A673 (cell line): ENCODE data around the gene ADAMTSL1.

Experiments
- EZH2 ChIP-seq: fragments of 200-600 bp; sonication (generic); IDR thresholded peaks from 2 replicates; pipeline ENCODE4 v1.6.1; 2017; ENCODE audit warnings: borderline replicate concordance, low read depth, mild to moderate bottlenecking, mixed read lengths, antibody characterized with exemption, low read length; ENCODE audit not compliant: poor library complexity, severe bottlenecking
- TF ChIP-seq, protein P1 (sequence below): fragments of 300-800, 200-600 bp; sonication (generic); conservative IDR thresholded peaks from 2 replicates; pipeline ENCODE4 v1.5.1; 2017; ENCODE audit warnings: low read depth, mild to moderate bottlenecking, antibody characterized with exemption, low read length, moderate library complexity, mixed read lengths

DNA sequence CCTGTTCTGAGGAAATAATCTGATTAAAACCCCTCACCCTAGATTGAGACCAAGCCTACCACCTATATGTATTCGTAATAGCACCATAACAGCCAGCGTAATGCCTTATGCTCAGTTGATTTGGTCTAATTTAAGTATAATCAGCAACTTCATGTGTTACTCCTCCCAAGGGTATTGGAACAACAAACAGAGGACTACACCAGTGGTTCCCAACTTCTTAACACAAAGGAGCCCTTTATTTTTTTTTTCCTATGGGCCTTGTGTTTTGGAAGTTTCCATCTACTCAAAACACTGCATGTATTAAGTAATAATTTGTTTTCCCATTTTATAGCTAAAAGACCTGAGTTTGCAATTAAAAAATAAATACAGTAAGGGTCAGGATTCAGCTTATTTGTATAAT is 140.7 kb downstream of the ADAMTSL1 start:
- no peak for TF ChIP-seq EZH2
- TF ChIP-seq, protein P1, sequence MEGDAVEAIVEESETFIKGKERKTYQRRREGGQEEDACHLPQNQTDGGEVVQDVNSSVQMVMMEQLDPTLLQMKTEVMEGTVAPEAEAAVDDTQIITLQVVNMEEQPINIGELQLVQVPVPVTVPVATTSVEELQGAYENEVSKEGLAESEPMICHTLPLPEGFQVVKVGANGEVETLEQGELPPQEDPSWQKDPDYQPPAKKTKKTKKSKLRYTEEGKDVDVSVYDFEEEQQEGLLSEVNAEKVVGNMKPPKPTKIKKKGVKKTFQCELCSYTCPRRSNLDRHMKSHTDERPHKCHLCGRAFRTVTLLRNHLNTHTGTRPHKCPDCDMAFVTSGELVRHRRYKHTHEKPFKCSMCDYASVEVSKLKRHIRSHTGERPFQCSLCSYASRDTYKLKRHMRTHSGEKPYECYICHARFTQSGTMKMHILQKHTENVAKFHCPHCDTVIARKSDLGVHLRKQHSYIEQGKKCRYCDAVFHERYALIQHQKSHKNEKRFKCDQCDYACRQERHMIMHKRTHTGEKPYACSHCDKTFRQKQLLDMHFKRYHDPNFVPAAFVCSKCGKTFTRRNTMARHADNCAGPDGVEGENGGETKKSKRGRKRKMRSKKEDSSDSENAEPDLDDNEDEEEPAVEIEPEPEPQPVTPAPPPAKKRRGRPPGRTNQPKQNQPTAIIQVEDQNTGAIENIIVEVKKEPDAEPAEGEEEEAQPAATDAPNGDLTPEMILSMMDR = no peak
